WTC11 (cell line): ENCODE measurements around the gene STAB1. TPM values are rescaled to one million over a fixed set of nuclear protein-coding genes. Genes with fewer than 3 reads are reported as not detected.

ENCODE experiments used
- ATAC-seq: fragments of 200-7000 bp; cut with Tn5 transposase; 2 replicates; pipeline ENCODE4 v1.10.0; 2021; ENCODE audit warnings: mild to moderate bottlenecking, moderate library complexity
- CTCF ChIA-PET: fragments of 300-600 bp; sonication (Branson Sonifier 250); formaldehyde crosslinking; loops from one replicate; lab custom pipeline; 2021; ENCODE audit warnings: antibody characterized with exemption; lab: Charles Lee
- POLR2A ChIA-PET: fragments of 350-600 bp; sonication (Branson Sonifier 250); formaldehyde crosslinking; loops from one replicate; lab custom pipeline; 2021; ENCODE audit warnings: antibody characterized with exemption; lab: Charles Lee
- DNase-seq: peaks from one replicate; pipeline ENCODE4 v3.0.0; 2021; ENCODE audit warnings: low spot score
- H3K27ac Mint-ChIP-seq: 2 replicates; pipeline ENCODE4 v1.8.0; 2021; ENCODE audit warnings: mixed read lengths
- H3K27me3 Mint-ChIP-seq: 2 replicates; pipeline ENCODE4 v1.8.0; 2021; ENCODE audit warnings: low read depth, mild to moderate bottlenecking, moderate library complexity, mixed read lengths
- H3K36me3 Mint-ChIP-seq: 2 replicates; pipeline ENCODE4 v1.8.0; 2021; ENCODE audit warnings: mixed read lengths
- H3K4me1 Mint-ChIP-seq: 2 replicates; pipeline ENCODE4 v1.8.0; 2022; ENCODE audit warnings: mixed read lengths
- H3K4me3 Mint-ChIP-seq: 2 replicates; pipeline ENCODE4 v1.8.0; 2021; ENCODE audit warnings: mild to moderate bottlenecking, moderate library complexity, mixed read lengths
- H3K9me3 Mint-ChIP-seq: 2 replicates; pipeline ENCODE4 v1.8.0; 2021; ENCODE audit warnings: mixed read lengths
- FOXK1 ChIP-seq: sonication (generic); formaldehyde crosslinking; IDR thresholded peaks from 2 replicates; pipeline ENCODE4 v1.8.0; 2022; ENCODE audit warnings: mild to moderate bottlenecking, moderate library complexity, missing genetic modification reagents
- GABPB1 ChIP-seq: sonication (generic); formaldehyde crosslinking; IDR thresholded peaks from 2 replicates; pipeline ENCODE4 v1.8.1; 2023; ENCODE audit warnings: mild to moderate bottlenecking, missing genetic modification reagents
- NR3C1 ChIP-seq: sonication (generic); formaldehyde crosslinking; conservative IDR thresholded peaks from 2 replicates; pipeline ENCODE4 v1.8.1; 2023; ENCODE audit warnings: low read depth, mild to moderate bottlenecking, missing genetic modification reagents
- SP1 ChIP-seq: sonication (generic); formaldehyde crosslinking; conservative IDR thresholded peaks from 2 replicates; pipeline ENCODE4 v1.8.1; 2022; ENCODE audit warnings: missing genetic modification reagents
- ZNF232 ChIP-seq: sonication (generic); formaldehyde crosslinking; IDR thresholded peaks from 2 replicates; pipeline ENCODE4 v1.8.0; 2022; ENCODE audit warnings: mild to moderate bottlenecking, missing genetic modification reagents
- ZNF263 ChIP-seq: sonication (generic); formaldehyde crosslinking; IDR thresholded peaks from 2 replicates; pipeline ENCODE4 v1.8.1; 2022; ENCODE audit warnings: low read depth, mild to moderate bottlenecking, moderate library complexity, missing genetic modification reagents
- total RNA-seq: library from RNA; stranded (reverse); gene quantifications from 3 replicates; pipeline ENCODE4 v1.2.3, GENCODE V29; 2021
- TF ChIP-seq, protein P1 (sequence below): sonication (generic); formaldehyde crosslinking; IDR thresholded peaks from 2 replicates; pipeline ENCODE4 v1.8.0; 2022; ENCODE audit warnings: mild to moderate bottlenecking, missing genetic modification reagents
- TF ChIP-seq, protein P2 (sequence below): sonication (generic); formaldehyde crosslinking; IDR thresholded peaks from 2 replicates; pipeline ENCODE4 v1.8.1; 2023; ENCODE audit warnings: mild to moderate bottlenecking, missing genetic modification reagents, moderate library complexity
- TF ChIP-seq, protein P3 (sequence below): sonication (generic); formaldehyde crosslinking; IDR thresholded peaks from 2 replicates; pipeline ENCODE4 v1.8.1; 2022; ENCODE audit warnings: mild to moderate bottlenecking, moderate library complexity, missing genetic modification reagents
- TF ChIP-seq, protein P4 (sequence below): sonication (generic); formaldehyde crosslinking; IDR thresholded peaks from 2 replicates; pipeline ENCODE4 v1.8.0; 2023; ENCODE audit warnings: missing genetic modification reagents, mild to moderate bottlenecking, borderline replicate concordance
- TF ChIP-seq, protein P5 (sequence below): sonication (generic); formaldehyde crosslinking; IDR thresholded peaks from 2 replicates; pipeline ENCODE4 v1.8.1; 2023; ENCODE audit warnings: mild to moderate bottlenecking, moderate library complexity, missing genetic modification reagents
- TF ChIP-seq, protein P6 (sequence below): fragments of 250-450 bp; sonication (Bioruptor Pico); conservative IDR thresholded peaks from 2 replicates; pipeline ENCODE4 v1.9.0; 2021; ENCODE audit warnings: mild to moderate bottlenecking
- TF ChIP-seq, protein P7 (sequence below): sonication (generic); formaldehyde crosslinking; IDR thresholded peaks from 2 replicates; pipeline ENCODE4 v1.8.0; 2022; ENCODE audit warnings: mild to moderate bottlenecking, missing genetic modification reagents
- TF ChIP-seq, protein P8 (sequence below): fragments of 250-450 bp; sonication (Bioruptor Pico); IDR thresholded peaks from 2 replicates; pipeline ENCODE4 v2.1.2; 2022; ENCODE audit warnings: mild to moderate bottlenecking, moderate library complexity
- TF ChIP-seq, protein P9 (sequence below): sonication (generic); formaldehyde crosslinking; IDR thresholded peaks from 2 replicates; pipeline ENCODE4 v1.8.0; 2022; ENCODE audit warnings: mild to moderate bottlenecking, missing genetic modification reagents

The STAB1 gene
- total RNA-seq, 1 experiment from 2014 or later = 1.9 TPM

DNA sequence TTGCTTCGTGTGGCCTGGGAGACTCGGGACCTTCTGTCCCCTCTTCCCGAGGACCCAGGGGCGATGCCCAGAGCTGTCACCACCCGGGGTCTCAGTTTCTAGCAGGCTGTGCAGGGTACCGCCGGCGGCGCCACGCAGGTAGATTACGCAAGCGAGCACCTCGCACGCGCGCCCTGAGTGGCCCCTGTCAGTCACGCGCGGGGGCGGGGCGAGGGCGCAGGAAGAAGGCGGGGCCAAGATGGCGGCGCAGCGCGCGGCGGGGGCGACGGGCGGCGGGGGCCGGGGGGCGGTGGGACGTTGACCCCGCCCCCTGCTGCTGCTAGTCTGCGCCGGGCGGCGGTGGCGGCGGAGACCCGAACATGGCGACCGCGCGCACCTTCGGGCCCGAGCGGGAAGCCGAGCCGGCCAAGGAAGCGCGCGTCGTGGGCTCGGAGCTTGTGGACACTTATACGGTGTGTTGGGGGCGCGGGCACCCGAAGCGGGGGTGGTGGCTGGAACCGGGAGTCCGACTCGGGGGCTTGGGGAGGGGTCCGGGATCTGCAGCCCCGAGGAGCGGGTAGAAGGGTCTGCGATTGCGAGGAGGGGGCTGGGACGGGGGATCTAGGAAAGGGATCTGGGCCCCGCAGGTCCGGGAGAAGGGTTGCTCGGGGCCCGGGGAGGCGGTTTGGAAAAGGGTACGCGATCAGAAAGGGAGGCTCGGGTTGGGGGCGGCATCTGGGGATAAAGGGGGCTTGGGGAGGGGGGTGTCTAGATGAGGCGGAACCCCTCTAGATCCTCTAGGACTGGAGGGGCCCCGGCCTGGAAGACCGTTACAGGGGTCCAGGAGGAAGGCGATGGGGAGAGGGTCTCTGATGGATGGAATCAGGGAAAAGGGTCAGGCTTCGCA lies 39.6 kb upstream of the STAB1 start, which contains the start of gene NISCH:
Gene NISCH (plus strand): TSS at position 322 of the 886 bp plus-strand sequence. CDS start 38 bp downstream, at position 360.
- H3K27ac Mint-ChIP-seq = peak within 1 kb of the TSS; percentile 90
- peaks cover 31% of the 10 kb centered on the region for H3K36me3 Mint-ChIP-seq
- ChIA-PET POLR2A (no interaction called here), CTCF (interaction anchor here (1.4 kb wide), 1 partner anchor 70 kb away, joined by 6 read pairs; no protein-coding TSS in a partner anchor)
- ATAC-seq (peak; percentile 56), DNase-seq (peak; percentile 85)
- peak; percentile 60; the same call in 1 of the 2 replicates for TF ChIP-seq FOXK1 (CRISPR knock-in tag)
- 0 out of 2 replicates have a peak, but pooled peaks have one; percentile 61 for TF ChIP-seq SP1
- TF ChIP-seq, protein P1, sequence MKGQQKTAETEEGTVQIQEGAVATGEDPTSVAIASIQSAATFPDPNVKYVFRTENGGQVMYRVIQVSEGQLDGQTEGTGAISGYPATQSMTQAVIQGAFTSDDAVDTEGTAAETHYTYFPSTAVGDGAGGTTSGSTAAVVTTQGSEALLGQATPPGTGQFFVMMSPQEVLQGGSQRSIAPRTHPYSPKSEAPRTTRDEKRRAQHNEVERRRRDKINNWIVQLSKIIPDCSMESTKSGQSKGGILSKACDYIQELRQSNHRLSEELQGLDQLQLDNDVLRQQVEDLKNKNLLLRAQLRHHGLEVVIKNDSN (CRISPR knock-in tag) = peak; percentile 72
- TF ChIP-seq, protein P2, sequence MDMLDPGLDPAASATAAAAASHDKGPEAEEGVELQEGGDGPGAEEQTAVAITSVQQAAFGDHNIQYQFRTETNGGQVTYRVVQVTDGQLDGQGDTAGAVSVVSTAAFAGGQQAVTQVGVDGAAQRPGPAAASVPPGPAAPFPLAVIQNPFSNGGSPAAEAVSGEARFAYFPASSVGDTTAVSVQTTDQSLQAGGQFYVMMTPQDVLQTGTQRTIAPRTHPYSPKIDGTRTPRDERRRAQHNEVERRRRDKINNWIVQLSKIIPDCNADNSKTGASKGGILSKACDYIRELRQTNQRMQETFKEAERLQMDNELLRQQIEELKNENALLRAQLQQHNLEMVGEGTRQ (CRISPR knock-in tag) = peak; percentile 76
- TF ChIP-seq, protein P3, sequence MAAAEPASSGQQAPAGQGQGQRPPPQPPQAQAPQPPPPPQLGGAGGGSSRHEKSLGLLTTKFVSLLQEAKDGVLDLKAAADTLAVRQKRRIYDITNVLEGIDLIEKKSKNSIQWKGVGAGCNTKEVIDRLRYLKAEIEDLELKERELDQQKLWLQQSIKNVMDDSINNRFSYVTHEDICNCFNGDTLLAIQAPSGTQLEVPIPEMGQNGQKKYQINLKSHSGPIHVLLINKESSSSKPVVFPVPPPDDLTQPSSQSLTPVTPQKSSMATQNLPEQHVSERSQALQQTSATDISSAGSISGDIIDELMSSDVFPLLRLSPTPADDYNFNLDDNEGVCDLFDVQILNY (CRISPR knock-in tag) = peak; percentile 88
- TF ChIP-seq, protein P4, sequence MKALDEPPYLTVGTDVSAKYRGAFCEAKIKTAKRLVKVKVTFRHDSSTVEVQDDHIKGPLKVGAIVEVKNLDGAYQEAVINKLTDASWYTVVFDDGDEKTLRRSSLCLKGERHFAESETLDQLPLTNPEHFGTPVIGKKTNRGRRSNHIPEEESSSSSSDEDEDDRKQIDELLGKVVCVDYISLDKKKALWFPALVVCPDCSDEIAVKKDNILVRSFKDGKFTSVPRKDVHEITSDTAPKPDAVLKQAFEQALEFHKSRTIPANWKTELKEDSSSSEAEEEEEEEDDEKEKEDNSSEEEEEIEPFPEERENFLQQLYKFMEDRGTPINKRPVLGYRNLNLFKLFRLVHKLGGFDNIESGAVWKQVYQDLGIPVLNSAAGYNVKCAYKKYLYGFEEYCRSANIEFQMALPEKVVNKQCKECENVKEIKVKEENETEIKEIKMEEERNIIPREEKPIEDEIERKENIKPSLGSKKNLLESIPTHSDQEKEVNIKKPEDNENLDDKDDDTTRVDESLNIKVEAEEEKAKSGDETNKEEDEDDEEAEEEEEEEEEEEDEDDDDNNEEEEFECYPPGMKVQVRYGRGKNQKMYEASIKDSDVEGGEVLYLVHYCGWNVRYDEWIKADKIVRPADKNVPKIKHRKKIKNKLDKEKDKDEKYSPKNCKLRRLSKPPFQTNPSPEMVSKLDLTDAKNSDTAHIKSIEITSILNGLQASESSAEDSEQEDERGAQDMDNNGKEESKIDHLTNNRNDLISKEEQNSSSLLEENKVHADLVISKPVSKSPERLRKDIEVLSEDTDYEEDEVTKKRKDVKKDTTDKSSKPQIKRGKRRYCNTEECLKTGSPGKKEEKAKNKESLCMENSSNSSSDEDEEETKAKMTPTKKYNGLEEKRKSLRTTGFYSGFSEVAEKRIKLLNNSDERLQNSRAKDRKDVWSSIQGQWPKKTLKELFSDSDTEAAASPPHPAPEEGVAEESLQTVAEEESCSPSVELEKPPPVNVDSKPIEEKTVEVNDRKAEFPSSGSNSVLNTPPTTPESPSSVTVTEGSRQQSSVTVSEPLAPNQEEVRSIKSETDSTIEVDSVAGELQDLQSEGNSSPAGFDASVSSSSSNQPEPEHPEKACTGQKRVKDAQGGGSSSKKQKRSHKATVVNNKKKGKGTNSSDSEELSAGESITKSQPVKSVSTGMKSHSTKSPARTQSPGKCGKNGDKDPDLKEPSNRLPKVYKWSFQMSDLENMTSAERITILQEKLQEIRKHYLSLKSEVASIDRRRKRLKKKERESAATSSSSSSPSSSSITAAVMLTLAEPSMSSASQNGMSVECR (CRISPR knock-in tag) = peak; percentile 69; the same call in 1 of the 2 replicates
- TF ChIP-seq, protein P5, sequence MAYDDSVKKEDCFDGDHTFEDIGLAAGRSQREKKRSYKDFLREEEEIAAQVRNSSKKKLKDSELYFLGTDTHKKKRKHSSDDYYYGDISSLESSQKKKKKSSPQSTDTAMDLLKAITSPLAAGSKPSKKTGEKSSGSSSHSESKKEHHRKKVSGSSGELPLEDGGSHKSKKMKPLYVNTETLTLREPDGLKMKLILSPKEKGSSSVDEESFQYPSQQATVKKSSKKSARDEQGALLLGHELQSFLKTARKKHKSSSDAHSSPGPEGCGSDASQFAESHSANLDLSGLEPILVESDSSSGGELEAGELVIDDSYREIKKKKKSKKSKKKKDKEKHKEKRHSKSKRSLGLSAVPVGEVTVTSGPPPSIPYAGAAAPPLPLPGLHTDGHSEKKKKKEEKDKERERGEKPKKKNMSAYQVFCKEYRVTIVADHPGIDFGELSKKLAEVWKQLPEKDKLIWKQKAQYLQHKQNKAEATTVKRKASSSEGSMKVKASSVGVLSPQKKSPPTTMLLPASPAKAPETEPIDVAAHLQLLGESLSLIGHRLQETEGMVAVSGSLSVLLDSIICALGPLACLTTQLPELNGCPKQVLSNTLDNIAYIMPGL (CRISPR knock-in tag) = no peak
- TF ChIP-seq, protein P6, sequence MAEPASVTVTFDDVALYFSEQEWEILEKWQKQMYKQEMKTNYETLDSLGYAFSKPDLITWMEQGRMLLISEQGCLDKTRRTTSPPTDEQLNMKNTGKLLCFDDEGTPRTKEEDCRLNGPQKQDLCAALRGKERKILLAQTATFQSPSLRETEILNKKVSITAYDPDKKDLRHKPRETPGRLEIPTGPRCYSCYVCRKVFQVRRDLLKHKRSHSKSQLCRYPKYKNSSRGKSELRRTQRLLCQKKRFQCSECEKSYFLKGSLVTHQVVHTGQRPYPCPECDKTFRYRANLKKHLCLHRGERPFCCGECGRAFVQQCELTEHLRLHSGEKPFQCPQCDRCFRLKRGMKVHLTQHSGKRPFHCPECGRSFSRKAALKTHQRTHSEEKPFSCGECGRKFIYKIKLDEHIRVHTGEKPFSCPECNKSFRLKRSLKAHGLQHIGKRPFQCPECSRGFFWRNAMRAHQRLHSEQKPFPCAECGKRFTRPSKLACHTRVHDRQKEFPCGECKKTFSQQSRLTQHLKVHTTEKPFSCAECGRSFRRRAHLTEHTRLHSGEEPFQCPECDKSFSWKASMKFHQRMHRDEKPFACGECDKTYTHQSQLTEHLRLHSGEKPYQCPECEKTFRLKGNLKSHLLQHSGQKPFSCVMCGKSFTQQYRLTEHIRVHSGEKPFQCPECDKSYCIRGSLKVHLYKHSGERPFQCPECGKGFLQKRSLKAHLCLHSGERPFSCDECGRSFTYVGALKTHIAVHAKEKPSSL = no peak
- no peak for TF ChIP-seq NR3C1
- TF ChIP-seq, protein P7, sequence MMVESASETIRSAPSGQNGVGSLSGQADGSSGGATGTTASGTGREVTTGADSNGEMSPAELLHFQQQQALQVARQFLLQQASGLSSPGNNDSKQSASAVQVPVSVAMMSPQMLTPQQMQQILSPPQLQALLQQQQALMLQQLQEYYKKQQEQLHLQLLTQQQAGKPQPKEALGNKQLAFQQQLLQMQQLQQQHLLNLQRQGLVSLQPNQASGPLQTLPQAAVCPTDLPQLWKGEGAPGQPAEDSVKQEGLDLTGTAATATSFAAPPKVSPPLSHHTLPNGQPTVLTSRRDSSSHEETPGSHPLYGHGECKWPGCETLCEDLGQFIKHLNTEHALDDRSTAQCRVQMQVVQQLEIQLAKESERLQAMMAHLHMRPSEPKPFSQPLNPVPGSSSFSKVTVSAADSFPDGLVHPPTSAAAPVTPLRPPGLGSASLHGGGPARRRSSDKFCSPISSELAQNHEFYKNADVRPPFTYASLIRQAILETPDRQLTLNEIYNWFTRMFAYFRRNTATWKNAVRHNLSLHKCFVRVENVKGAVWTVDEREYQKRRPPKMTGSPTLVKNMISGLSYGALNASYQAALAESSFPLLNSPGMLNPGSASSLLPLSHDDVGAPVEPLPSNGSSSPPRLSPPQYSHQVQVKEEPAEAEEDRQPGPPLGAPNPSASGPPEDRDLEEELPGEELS (CRISPR knock-in tag) = 0 out of 2 replicates have a peak, but pooled peaks have one; percentile 31
- TF ChIP-seq, protein P8, sequence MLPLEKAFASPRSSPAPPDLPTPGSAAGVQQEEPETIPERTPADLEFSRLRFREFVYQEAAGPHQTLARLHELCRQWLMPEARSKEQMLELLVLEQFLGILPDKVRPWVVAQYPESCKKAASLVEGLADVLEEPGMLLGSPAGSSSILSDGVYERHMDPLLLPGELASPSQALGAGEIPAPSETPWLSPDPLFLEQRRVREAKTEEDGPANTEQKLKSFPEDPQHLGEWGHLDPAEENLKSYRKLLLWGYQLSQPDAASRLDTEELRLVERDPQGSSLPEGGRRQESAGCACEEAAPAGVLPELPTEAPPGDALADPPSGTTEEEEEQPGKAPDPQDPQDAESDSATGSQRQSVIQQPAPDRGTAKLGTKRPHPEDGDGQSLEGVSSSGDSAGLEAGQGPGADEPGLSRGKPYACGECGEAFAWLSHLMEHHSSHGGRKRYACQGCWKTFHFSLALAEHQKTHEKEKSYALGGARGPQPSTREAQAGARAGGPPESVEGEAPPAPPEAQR (CRISPR knock-in tag) = no peak
- no peak for TF ChIP-seq ZNF263 (CRISPR knock-in tag)
- TF ChIP-seq GABPB1 (CRISPR knock-in tag) = peak; percentile 63
- TF ChIP-seq, protein P9, sequence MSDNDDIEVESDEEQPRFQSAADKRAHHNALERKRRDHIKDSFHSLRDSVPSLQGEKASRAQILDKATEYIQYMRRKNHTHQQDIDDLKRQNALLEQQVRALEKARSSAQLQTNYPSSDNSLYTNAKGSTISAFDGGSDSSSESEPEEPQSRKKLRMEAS (CRISPR knock-in tag) = peak; percentile 79
- TF ChIP-seq ZNF232 = peak; percentile 81; the same call in 1 of the 2 replicates
- H3K9me3 Mint-ChIP-seq = no peaks in the 10 kb centered on the region
- H3K4me1 Mint-ChIP-seq = peaks cover 28% of the 10 kb centered on the region
- peak within 1 kb of the TSS; percentile 98 for H3K4me3 Mint-ChIP-seq
- no peaks in the 10 kb centered on the region; the same call in 1 of the 2 replicates for H3K27me3 Mint-ChIP-seq
